ENCODE results near the gene ZNF512.
A peak's percentile ranks its signal among the peaks of the same experiment; 100 is the strongest.

ZNF512 gene

GRCh38 chr2:27645197-27645596 is 62.4 kb downstream of the ZNF512 start:
- peaks cover 19% of the 10 kb centered on the region for H3K36me3 ChIP-seq (ENCODE audit: control insufficient read depth, insufficient read depth, low read length)
- no peak overlapping the region for H3K4me3 ChIP-seq (ENCODE audit: low read depth, low read length)
- no peaks in the 10 kb centered on the region for H3K27me3 ChIP-seq (ENCODE audit: control insufficient read depth, insufficient read depth, low read length)
- no peak overlapping the region for H3K9ac ChIP-seq (ENCODE audit: low read depth, low read length)
- H3K4me1 ChIP-seq (ENCODE audit: control insufficient read depth, insufficient read depth, low read length) = no peaks in the 10 kb centered on the region
- no peaks in the 10 kb centered on the region for H3K9me3 ChIP-seq (ENCODE audit: control insufficient read depth, insufficient read depth, low read length)

DNA sequence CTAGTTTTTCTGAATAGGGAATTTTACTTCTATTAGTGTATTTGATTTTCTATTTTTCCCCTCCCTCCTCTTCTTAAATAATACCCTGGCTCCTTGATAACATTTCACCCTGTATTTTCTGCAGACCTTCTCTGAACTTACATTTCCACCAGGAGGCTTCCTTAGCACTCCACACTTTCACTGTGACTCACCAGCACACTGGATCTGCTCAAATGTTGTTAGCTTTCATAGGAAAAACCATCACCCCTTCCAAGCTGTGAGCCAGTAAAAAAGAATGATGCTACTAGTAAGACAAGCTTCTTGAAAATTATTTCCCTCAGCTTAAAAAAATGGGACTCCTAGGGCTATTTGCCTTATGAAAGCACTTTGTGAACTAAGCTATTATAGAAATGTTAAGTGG is 64.4 kb downstream of the ZNF512 start:
- Histone ChIP-seq H3K4me3 (ENCODE audit: low read depth, low read length) (no peak overlapping the region), H3K27me3 (ENCODE audit: control insufficient read depth, insufficient read depth, low read length) (no peaks in the 10 kb centered on the region), H3K36me3 (ENCODE audit: control insufficient read depth, insufficient read depth, low read length) (peaks cover 23% of the 10 kb centered on the region), H3K9ac (ENCODE audit: low read depth, low read length) (no peak overlapping the region), H3K4me1 (ENCODE audit: control insufficient read depth, insufficient read depth, low read length) (no peaks in the 10 kb centered on the region), H3K9me3 (ENCODE audit: control insufficient read depth, insufficient read depth, low read length) (no peaks in the 10 kb centered on the region)

DNA sequence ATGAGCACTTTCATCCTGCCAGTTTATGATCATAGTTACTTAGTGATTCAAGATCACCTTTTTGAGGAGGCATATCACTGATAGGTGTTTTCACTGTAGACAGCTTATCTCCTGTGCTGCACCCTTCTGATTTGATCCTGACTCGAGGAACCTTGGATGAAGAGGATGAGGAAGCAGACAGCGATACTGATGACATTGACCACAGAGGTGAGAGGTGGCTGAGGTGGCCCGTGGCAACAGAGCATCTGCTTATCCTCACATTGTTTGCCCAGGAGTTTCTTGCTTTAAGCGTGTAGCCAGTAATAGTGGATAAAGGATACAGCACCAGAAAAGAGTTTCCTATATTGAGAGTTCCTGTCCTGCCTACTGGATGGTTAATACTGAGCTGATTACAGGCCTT is 64.9 kb downstream of the ZNF512 start:
- H3K9me3 ChIP-seq (ENCODE audit: control insufficient read depth, insufficient read depth, low read length) = no peaks in the 10 kb centered on the region
- H3K27me3 ChIP-seq (ENCODE audit: control insufficient read depth, insufficient read depth, low read length) = no peaks in the 10 kb centered on the region
- no peaks in the 10 kb centered on the region for H3K4me1 ChIP-seq (ENCODE audit: control insufficient read depth, insufficient read depth, low read length)
- H3K36me3 ChIP-seq (ENCODE audit: control insufficient read depth, insufficient read depth, low read length) = peaks cover 23% of the 10 kb centered on the region
- no peak overlapping the region for H3K4me3 ChIP-seq (ENCODE audit: low read depth, low read length)
- no peak overlapping the region for H3K9ac ChIP-seq (ENCODE audit: low read depth, low read length)

GRCh38 chr2:27651056-27651455 is 68.2 kb downstream of the ZNF512 start:
- Histone ChIP-seq H3K9ac (ENCODE audit: low read depth, low read length) (no peak overlapping the region), H3K4me3 (ENCODE audit: low read depth, low read length) (no peak overlapping the region), H3K27me3 (ENCODE audit: control insufficient read depth, insufficient read depth, low read length) (no peaks in the 10 kb centered on the region), H3K4me1 (ENCODE audit: control insufficient read depth, insufficient read depth, low read length) (no peaks in the 10 kb centered on the region), H3K9me3 (ENCODE audit: control insufficient read depth, insufficient read depth, low read length) (no peaks in the 10 kb centered on the region), H3K36me3 (ENCODE audit: control insufficient read depth, insufficient read depth, low read length) (peaks cover 22% of the 10 kb centered on the region)

GRCh38 chr2:27652341-27652740 is 69.5 kb downstream of the ZNF512 start:
- H3K27me3 ChIP-seq (ENCODE audit: control insufficient read depth, insufficient read depth, low read length) = no peaks in the 10 kb centered on the region
- H3K4me1 ChIP-seq (ENCODE audit: control insufficient read depth, insufficient read depth, low read length) = no peaks in the 10 kb centered on the region
- H3K4me3 ChIP-seq (ENCODE audit: low read depth, low read length) = no peak overlapping the region
- H3K9ac ChIP-seq (ENCODE audit: low read depth, low read length) = no peak overlapping the region
- peaks cover 20% of the 10 kb centered on the region for H3K36me3 ChIP-seq (ENCODE audit: control insufficient read depth, insufficient read depth, low read length)
- H3K9me3 ChIP-seq (ENCODE audit: control insufficient read depth, insufficient read depth, low read length) = no peaks in the 10 kb centered on the region

GRCh38 chr2:27652790-27653189 is 69.9 kb downstream of the ZNF512 start:
- Histone ChIP-seq H3K36me3 (ENCODE audit: control insufficient read depth, insufficient read depth, low read length) (peaks cover 16% of the 10 kb centered on the region), H3K9ac (ENCODE audit: low read depth, low read length) (no peak overlapping the region), H3K4me3 (ENCODE audit: low read depth, low read length) (no peak overlapping the region), H3K9me3 (ENCODE audit: control insufficient read depth, insufficient read depth, low read length) (no peaks in the 10 kb centered on the region), H3K27me3 (ENCODE audit: control insufficient read depth, insufficient read depth, low read length) (no peaks in the 10 kb centered on the region), H3K4me1 (ENCODE audit: control insufficient read depth, insufficient read depth, low read length) (no peaks in the 10 kb centered on the region)

- Histone ChIP-seq H3K36me3 (ENCODE audit: control insufficient read depth, insufficient read depth, low read length) (peaks cover 13% of the 10 kb centered on the region), H3K27me3 (ENCODE audit: control insufficient read depth, insufficient read depth, low read length) (no peaks in the 10 kb centered on the region), H3K4me1 (ENCODE audit: control insufficient read depth, insufficient read depth, low read length) (no peaks in the 10 kb centered on the region), H3K4me3 (ENCODE audit: low read depth, low read length) (no peak overlapping the region), H3K9ac (ENCODE audit: low read depth, low read length) (no peak overlapping the region), H3K9me3 (ENCODE audit: control insufficient read depth, insufficient read depth, low read length) (no peaks in the 10 kb centered on the region)
Observed at GRCh38 chr2:27653397-27653796, 70.6 kb downstream of the ZNF512 start.

GRCh38 chr2:27655155-27655951 is 72.5 kb downstream of the ZNF512 start:
- Histone ChIP-seq H3K9ac (ENCODE audit: low read depth, low read length) (no peak overlapping the region), H3K9me3 (ENCODE audit: control insufficient read depth, insufficient read depth, low read length) (no peaks in the 10 kb centered on the region), H3K36me3 (ENCODE audit: control insufficient read depth, insufficient read depth, low read length) (peaks cover 7% of the 10 kb centered on the region), H3K27me3 (ENCODE audit: control insufficient read depth, insufficient read depth, low read length) (no peaks in the 10 kb centered on the region), H3K4me3 (ENCODE audit: low read depth, low read length) (no peak overlapping the region), H3K4me1 (ENCODE audit: control insufficient read depth, insufficient read depth, low read length) (no peaks in the 10 kb centered on the region)

DNA sequence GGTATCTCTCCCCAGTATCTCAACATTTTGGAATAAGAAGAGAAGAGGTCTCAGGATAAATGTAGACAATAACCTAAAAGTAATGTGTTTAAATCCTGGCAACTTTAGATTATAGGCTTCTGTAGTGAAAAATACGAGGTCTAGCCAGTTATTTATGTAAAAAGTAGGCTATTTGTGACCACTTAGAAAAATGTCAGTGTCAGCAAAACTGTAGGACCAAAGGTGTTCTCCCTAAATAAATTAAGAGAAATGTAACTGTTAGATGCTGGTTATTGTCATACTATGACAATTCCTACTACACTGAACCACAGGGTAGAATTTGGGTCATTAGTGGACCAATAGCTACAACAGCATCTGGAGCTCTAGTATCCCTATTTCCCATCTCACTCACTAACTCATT is 78.5 kb downstream of the ZNF512 start:
- peaks cover 3% of the 10 kb centered on the region for H3K4me1 ChIP-seq (ENCODE audit: control insufficient read depth, insufficient read depth, low read length)
- no peaks in the 10 kb centered on the region for H3K9me3 ChIP-seq (ENCODE audit: control insufficient read depth, insufficient read depth, low read length)
- peaks cover 12% of the 10 kb centered on the region for H3K36me3 ChIP-seq (ENCODE audit: control insufficient read depth, insufficient read depth, low read length)
- H3K4me3 ChIP-seq (ENCODE audit: low read depth, low read length) = no peak overlapping the region
- H3K27me3 ChIP-seq (ENCODE audit: control insufficient read depth, insufficient read depth, low read length) = no peaks in the 10 kb centered on the region
- no peak overlapping the region for H3K9ac ChIP-seq (ENCODE audit: low read depth, low read length)

DNA sequence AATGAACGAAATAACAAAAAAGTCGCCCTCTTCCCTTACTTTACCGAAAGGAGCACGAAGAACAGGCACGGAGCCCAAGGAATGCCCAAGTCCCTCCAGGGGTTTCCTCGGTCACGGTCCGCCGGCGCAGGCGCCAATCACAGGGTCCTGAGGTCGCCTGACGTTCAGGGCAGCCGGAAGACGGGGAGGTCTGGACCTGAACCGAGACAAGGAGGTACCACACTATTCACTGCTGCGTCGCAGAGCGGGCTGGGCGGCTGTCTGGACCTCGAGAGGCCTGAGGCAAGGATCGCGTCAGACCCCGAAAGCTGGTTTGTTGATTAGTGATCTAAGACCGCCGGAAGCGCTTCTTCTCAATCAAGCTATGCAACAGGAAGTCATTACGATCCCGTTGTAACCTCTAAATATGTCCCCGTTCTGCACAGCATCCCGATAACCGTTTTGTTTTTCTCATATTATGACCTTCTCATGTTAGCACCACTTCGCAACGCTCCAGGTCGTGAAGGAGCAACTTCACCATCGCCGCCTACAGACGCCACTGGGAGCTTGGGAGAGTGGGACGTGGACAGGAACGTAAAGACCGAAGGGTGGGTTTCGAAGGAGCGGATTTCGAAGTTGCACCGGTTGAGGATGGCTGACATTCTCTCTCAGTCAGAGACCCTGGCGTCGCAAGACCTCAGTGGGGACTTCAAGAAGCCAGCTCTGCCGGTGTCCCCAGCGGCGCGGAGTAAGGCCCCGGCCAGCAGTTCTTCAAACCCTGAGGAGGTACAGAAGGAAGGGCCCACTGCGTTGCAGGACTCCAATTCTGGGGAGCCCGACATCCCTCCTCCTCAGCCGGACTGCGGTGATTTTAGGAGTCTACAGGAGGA is 80.7 kb downstream of the ZNF512 start, which contains the start of the genes SLC4A1AP and SUPT7L:
SLC4A1AP (plus strand) TSS at position 605 of the 869 bp plus-strand sequence; CDS start at position 631, 26 bp downstream.
SUPT7L (minus strand) TSS at position 330 of the 869 bp plus-strand sequence. CDS start 1,422 bp downstream, outside the sequence.
- H3K9ac ChIP-seq (ENCODE audit: low read depth, low read length) = peak within 1 kb of the TSS; percentile 77
- peak within 1 kb of the TSS; percentile 85 for H3K4me3 ChIP-seq (ENCODE audit: low read depth, low read length)
- no peaks in the 10 kb centered on the region for H3K27me3 ChIP-seq (ENCODE audit: control insufficient read depth, insufficient read depth, low read length)
- H3K36me3 ChIP-seq (ENCODE audit: control insufficient read depth, insufficient read depth, low read length) = peaks cover 11% of the 10 kb centered on the region
- peaks cover 3% of the 10 kb centered on the region for H3K4me1 ChIP-seq (ENCODE audit: control insufficient read depth, insufficient read depth, low read length)
- H3K9me3 ChIP-seq (ENCODE audit: control insufficient read depth, insufficient read depth, low read length) = no peaks in the 10 kb centered on the region

DNA sequence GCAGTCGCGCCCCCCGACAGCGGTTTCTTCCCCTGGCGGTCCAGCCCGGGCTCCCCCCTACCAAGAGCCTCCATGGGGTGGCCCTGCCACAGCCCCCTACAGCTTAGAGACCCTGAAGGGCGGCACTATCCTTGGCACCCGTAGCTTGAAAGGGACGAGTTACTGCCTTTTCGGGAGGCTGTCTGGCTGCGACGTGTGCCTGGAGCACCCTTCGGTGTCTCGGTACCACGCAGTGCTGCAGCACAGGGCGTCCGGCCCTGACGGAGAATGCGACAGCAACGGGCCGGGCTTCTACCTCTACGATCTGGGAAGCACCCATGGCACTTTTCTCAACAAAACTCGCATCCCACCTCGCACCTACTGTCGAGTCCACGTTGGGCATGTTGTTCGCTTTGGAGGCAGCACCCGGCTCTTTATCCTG is 81.3 kb downstream of the ZNF512 start:
- H3K4me3 ChIP-seq (ENCODE audit: low read depth, low read length) = peak overlapping the region; percentile 85
- no peaks in the 10 kb centered on the region for H3K9me3 ChIP-seq (ENCODE audit: control insufficient read depth, insufficient read depth, low read length)
- peak overlapping the region; percentile 77 for H3K9ac ChIP-seq (ENCODE audit: low read depth, low read length)
- H3K36me3 ChIP-seq (ENCODE audit: control insufficient read depth, insufficient read depth, low read length) = peaks cover 12% of the 10 kb centered on the region
- H3K4me1 ChIP-seq (ENCODE audit: control insufficient read depth, insufficient read depth, low read length) = peaks cover 3% of the 10 kb centered on the region
- H3K27me3 ChIP-seq (ENCODE audit: control insufficient read depth, insufficient read depth, low read length) = no peaks in the 10 kb centered on the region

Data from iPS-15b (cell line).